GM12874 (cell line): Measurements from ENCODE around the gene IL34.

Experiments used
- CTCF ChIP-seq: IDR thresholded peaks from 2 replicates; pipeline ENCODE4 v1.5.1; 2011; ENCODE audit warnings: low read depth, mild to moderate bottlenecking, control low read depth, low read length, moderate library complexity; ENCODE audit not compliant: insufficient read depth

Gene IL34

GRCh38 chr16:70651524-70651923 lies 5.2 kb downstream of the IL34 start:
- no peak for TF ChIP-seq CTCF

DNA sequence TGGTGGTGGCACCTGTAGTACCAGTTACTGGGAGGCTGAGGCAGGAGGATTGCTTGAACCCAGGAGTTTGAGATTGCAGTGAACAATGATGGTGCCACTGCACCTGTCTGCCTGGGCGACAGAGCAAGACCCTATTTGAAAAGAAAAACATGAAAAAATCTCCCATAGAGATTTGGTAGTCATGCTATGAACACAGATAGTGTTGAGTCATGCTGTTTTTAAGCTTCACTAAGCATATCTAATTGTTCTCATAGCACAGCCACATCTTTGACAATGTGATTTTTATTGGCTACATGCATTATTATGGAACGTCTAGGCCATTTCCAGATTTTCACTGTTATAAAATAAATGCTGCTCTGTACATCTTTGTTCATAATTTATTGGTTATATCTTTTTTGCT lies 6.0 kb downstream of the IL34 start:
- no peak for TF ChIP-seq CTCF

DNA sequence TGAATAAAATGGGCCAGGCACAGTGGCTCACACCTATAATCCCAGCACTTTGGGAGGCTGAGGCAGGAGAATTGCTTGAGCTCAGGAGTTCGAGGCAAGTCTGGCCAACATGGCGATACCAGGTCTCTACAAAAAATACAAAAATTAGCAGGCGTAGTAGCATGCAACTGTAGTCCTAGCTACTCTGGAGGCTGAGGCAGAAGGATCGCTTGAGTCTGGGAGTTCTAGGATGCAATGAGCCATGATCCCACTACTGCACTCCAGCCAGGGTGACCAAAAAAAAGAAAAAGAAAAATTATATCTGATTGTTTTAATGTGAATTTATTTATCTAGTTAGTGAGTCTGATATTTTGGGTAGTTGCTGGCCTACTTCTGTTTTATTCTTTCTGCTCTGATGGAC lies 7.0 kb downstream of the IL34 start:
- TF ChIP-seq CTCF: no peak

DNA sequence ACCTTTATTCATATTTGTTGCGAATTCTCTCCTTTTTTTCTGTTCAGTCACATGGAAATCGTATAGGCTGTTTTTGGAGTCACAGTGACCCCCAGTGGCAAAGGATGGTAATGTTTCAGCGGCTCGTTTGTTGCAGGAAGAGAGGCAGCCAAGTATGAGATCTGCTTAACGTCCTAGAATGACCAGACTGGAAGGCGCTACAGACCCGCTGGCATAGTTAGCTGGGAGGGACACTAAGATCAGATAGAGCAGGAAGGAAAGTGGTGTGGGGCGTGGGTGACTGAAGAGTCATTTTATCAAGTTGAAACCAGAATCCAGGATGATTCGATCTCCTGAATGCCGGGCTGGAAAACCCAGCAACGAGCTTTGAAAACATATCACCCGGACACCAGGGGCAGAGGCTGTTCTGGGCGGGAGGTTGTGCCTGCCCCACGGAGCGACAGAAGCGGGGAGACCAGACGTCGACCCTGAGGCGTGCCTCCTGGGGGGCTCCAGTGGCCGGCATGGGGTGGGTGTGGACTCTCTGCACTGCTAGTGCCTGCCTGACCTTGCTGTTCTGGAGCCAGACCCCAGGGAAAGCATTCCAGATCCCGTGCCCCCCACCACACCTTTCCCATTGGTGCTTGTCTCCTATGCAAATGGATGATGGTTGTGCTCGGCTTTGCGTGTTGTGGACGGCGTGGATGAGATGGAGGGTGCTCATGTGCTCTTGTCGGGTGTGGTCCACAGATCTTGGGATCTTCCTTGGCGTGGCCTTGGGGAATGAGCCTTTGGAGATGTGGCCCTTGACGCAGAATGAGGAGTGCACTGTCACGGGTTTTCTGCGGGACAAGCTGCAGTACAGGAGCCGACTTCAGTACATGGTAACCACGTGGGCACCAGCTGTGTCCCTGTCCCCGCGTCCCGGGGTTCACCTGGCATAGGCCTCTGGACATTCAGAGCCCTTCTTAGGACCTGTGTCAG lies 7.7 kb downstream of the IL34 start:
- peak; percentile 71 for TF ChIP-seq CTCF

DNA sequence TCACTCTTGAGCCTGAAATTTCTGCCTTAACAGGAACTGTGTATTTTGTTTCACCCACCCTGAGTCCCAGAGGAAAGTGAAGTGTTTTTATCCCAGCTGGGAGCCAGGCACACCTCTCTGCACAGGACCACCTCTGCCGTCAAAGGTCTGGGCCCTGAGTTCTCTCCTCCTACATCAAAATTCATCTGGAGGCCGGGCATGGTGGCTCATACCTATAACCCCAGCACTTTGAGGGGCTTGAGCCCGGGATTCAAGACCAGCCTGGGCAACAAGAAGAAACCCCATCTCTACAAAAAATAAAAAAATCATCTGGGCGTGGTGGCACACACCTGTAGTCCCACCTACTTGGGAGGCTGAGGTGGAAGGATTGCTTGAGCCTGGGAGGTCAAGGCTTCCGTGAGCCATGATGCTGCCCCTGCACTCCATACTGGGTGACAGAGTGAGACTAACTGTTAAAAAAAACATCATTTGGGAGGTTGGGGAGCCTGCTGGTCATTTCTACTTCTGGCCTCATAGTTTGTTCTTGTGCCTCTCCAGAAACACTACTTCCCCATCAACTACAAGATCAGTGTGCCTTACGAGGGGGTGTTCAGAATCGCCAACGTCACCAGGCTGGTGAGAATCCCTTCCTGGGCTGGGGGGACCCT lies 9.8 kb downstream of the IL34 start:
- TF ChIP-seq CTCF: no peak

GRCh38 chr16:70656712-70657263 lies 10.4 kb downstream of the IL34 start:
- TF ChIP-seq CTCF: no peak

GRCh38 chr16:70657956-70658355 lies 11.6 kb downstream of the IL34 start:
- TF ChIP-seq CTCF: no peak
